Neural progenitor cell (in vitro differentiated cells): ENCODE data around the gene IL17B.

Experiments used
- CTCF ChIP-seq: fragments of 200-600 bp; sonication (generic); IDR thresholded peaks from 2 replicates; pipeline ENCODE4 v1.5.1; 2017; ENCODE audit warnings: antibody characterized with exemption, mild to moderate bottlenecking
- EZH2 ChIP-seq: fragments of 200-600 bp; sonication (generic); IDR thresholded peaks from 2 replicates; pipeline ENCODE4 v1.6.1; 2017; ENCODE audit warnings: antibody characterized with exemption, mild to moderate bottlenecking, moderate library complexity
- EZH2phosphoT487 ChIP-seq: fragments of 200-600 bp; sonication (generic); IDR thresholded peaks from 2 replicates; pipeline ENCODE4 v1.6.1; 2017; ENCODE audit warnings: antibody characterized with exemption

- no peak for TF ChIP-seq EZH2
- no peak for TF ChIP-seq CTCF
- no peak for TF ChIP-seq EZH2phosphoT487
Observed at GRCh38 chr5:149410721-149411432, 31.8 kb upstream of the IL17B start.
